Urinary bladder (tissue), 4 donors: ENCODE results near the gene HELZ. TPM values are rescaled to one million over a fixed set of nuclear protein-coding genes. Genes with fewer than 3 reads are reported as not detected.
"Not testable (repeated sequence)": the region's sequence is repeated elsewhere in the genome, so short reads cannot be mapped to it uniquely, and the experiment has no call there.

Experiments
- DNase-seq: peaks from one replicate; pipeline ENCODE4 v3.0.0-alpha.2; 2015; ENCODE audit errors: extremely low spot score
- H3K27ac ChIP-seq: one replicate; pipeline ENCODE4 v1.5.1; 2013; ENCODE audit warnings: low read depth, mild to moderate bottlenecking, moderate library complexity
- H3K36me3 ChIP-seq: one replicate; pipeline ENCODE4 v1.6.1; 2013; ENCODE audit warnings: mild to moderate bottlenecking, moderate library complexity; ENCODE audit not compliant: insufficient read depth
- H3K4me1 ChIP-seq: one replicate; pipeline ENCODE4 v1.6.1; 2013; ENCODE audit warnings: mild to moderate bottlenecking, moderate library complexity; ENCODE audit not compliant: insufficient read depth
- H3K4me3 ChIP-seq: one replicate; pipeline ENCODE4 v1.5.1; 2013; ENCODE audit warnings: low read depth, low read length
- WGBS: extraction: QIAGEN DNeasy Blood & Tissue Kit; methylation state at CpG from one replicate; pipeline ENCODE4 v1.1.7; 2013; 5-methylcytosine and 5-hydroxymethylcytosine counted together
- polyA plus RNA-seq: library from polyadenylated mRNA; stranded (reverse); fragments of 200-250 nt; gene quantifications from one replicate; pipeline ENCODE4 v1.2.3, GENCODE V29; 2013
- total RNA-seq: library from RNA; depleted of rRNA; stranded (reverse); fragments of >200 nt; gene quantifications from one replicate; pipeline ENCODE4 v1.2.3, GENCODE V29; 2014
- donor health status: healthy with polysubstance abuse.
- donor health status: healthy.

The HELZ gene
- total and polyA plus RNA-seq, 2 donors: 7.8 to 129 TPM

GRCh38 chr17:67279115-67279514 is 34.1 kb upstream of the HELZ start:
- H3K27ac ChIP-seq: no peak overlapping the region
- no peak for DNase-seq
- H3K36me3 ChIP-seq: no peaks in the 10 kb centered on the region
- H3K4me1 ChIP-seq: no peaks in the 10 kb centered on the region
- H3K4me3 ChIP-seq: no peak overlapping the region
- WGBS: 85% methylated on average over 7 of the region's 7 CpGs

- H3K4me3 ChIP-seq: no peak overlapping the region
- WGBS: 89% methylated on average over 10 of the region's 10 CpGs
- H3K4me1 ChIP-seq: no peaks in the 10 kb centered on the region
- H3K36me3 ChIP-seq: no peaks in the 10 kb centered on the region
- no peak overlapping the region for H3K27ac ChIP-seq
- no peak for DNase-seq
Measured at GRCh38 chr17:67278363-67278762, 33.4 kb upstream of the HELZ start.

- no peak for DNase-seq
- Histone ChIP-seq H3K4me1 (no peaks in the 10 kb centered on the region), H3K36me3 (no peaks in the 10 kb centered on the region), H3K27ac (no peak overlapping the region), H3K4me3 (no peak overlapping the region)
- 46% methylated on average over 10 of the region's 10 CpGs for WGBS
Measured at GRCh38 chr17:67276075-67276474, 31.1 kb upstream of the HELZ start.

- H3K4me1 ChIP-seq: no peaks in the 10 kb centered on the region
- WGBS: 84% methylated on average over 5 of the region's 5 CpGs
- no peak overlapping the region for H3K27ac ChIP-seq
- H3K4me3 ChIP-seq: no peak overlapping the region
- no peak for DNase-seq
- H3K36me3 ChIP-seq: no peaks in the 10 kb centered on the region
Measured at GRCh38 chr17:67274466-67274865, 29.5 kb upstream of the HELZ start.

- 96% methylated on average over 2 of the region's 2 CpGs for WGBS
- Histone ChIP-seq H3K4me1 (no peaks in the 10 kb centered on the region), H3K27ac (no peak overlapping the region), H3K36me3 (no peaks in the 10 kb centered on the region), H3K4me3 (no peak overlapping the region)
- no peak for DNase-seq
Measured at GRCh38 chr17:67273900-67274299, 28.9 kb upstream of the HELZ start.

- no peak overlapping the region for H3K4me3 ChIP-seq
- no peaks in the 10 kb centered on the region for H3K36me3 ChIP-seq
- H3K4me1 ChIP-seq: no peaks in the 10 kb centered on the region
- no peak overlapping the region for H3K27ac ChIP-seq
- WGBS: 65% methylated on average over 13 of the region's 13 CpGs
- DNase-seq: no peak
Measured at GRCh38 chr17:67272312-67273047, 27.5 kb upstream of the HELZ start.

- not testable (repeated sequence) for H3K4me1 ChIP-seq, H3K4me3 ChIP-seq, H3K36me3 ChIP-seq, DNase-seq, H3K27ac ChIP-seq
- WGBS: 93% methylated on average over 2 of the region's 2 CpGs
Measured at GRCh38 chr17:67271187-67271586, 26.2 kb upstream of the HELZ start.

- 83% methylated on average over 6 of the region's 6 CpGs for WGBS
- no peaks in the 10 kb centered on the region for H3K36me3 ChIP-seq
Measured at GRCh38 chr17:67270416-67270815, 25.4 kb upstream of the HELZ start.

GRCh38 chr17:67266496-67266895 is 21.5 kb upstream of the HELZ start:
- DNase-seq: no peak
- 89% methylated on average over 7 of the region's 7 CpGs for WGBS
- Histone ChIP-seq H3K4me1 (no peaks in the 10 kb centered on the region), H3K27ac (no peak overlapping the region), H3K4me3 (no peak overlapping the region), H3K36me3 (no peaks in the 10 kb centered on the region)

More at GRCh38 chr17:67270416-67270815, 25.4 kb upstream of the HELZ start:
- Histone ChIP-seq H3K27ac (no peak overlapping the region), H3K4me1 (no peaks in the 10 kb centered on the region), H3K4me3 (no peak overlapping the region)
- DNase-seq: no peak

GRCh38 chr17:67265436-67266019 is 20.5 kb upstream of the HELZ start:
- no peak overlapping the region for H3K27ac ChIP-seq
- no peaks in the 10 kb centered on the region for H3K4me1 ChIP-seq
- H3K36me3 ChIP-seq: no peaks in the 10 kb centered on the region
- H3K4me3 ChIP-seq: no peak overlapping the region
- DNase-seq: no peak
- 88% methylated on average over 4 of the region's 4 CpGs for WGBS

GRCh38 chr17:67262435-67263117 is 17.6 kb upstream of the HELZ start:
- no peaks in the 10 kb centered on the region for H3K36me3 ChIP-seq
- no peak overlapping the region for H3K4me3 ChIP-seq
- no peaks in the 10 kb centered on the region for H3K4me1 ChIP-seq
- WGBS: 74% methylated on average over 7 of the region's 7 CpGs
- no peak overlapping the region for H3K27ac ChIP-seq
- DNase-seq: no peak

GRCh38 chr17:67260170-67260987 is 15.4 kb upstream of the HELZ start:
- no peak overlapping the region for H3K4me3 ChIP-seq
- DNase-seq: peak; percentile 66

GRCh38 chr17:67258821-67259468 is 13.9 kb upstream of the HELZ start:
- WGBS: 88% methylated on average over 11 of the region's 11 CpGs
- no peak for DNase-seq
- H3K4me3 ChIP-seq: no peak overlapping the region
- no peaks in the 10 kb centered on the region for H3K4me1 ChIP-seq
- no peaks in the 10 kb centered on the region for H3K36me3 ChIP-seq
- H3K27ac ChIP-seq: no peak overlapping the region

More at GRCh38 chr17:67260170-67260987, 15.4 kb upstream of the HELZ start:
- WGBS: 37% methylated on average over 14 of the region's 14 CpGs
- H3K4me1 ChIP-seq: no peaks in the 10 kb centered on the region
- H3K36me3 ChIP-seq: no peaks in the 10 kb centered on the region
- peak overlapping the region; percentile 18 for H3K27ac ChIP-seq
